ENCODE data around the gene PLCH1. TPM values are rescaled to one million over a fixed set of nuclear protein-coding genes. Genes with fewer than 3 reads are reported as not detected.

The PLCH1 gene
- total RNA-seq, 1 donor from 2014 or later = 20.9 TPM

- Mint-ChIP-seq H3K36me3 (ENCODE audit: low read depth, unreplicated experiment) (no peaks in the 10 kb centered on the region), H3K27ac (ENCODE audit: unreplicated experiment) (no peak overlapping the region), H3K4me3 (ENCODE audit: unreplicated experiment) (no peak overlapping the region), H3K27me3 (ENCODE audit: unreplicated experiment) (no peaks in the 10 kb centered on the region), H3K9me3 (ENCODE audit: unreplicated experiment) (no peaks in the 10 kb centered on the region), H3K4me1 (ENCODE audit: unreplicated experiment) (no peaks in the 10 kb centered on the region)
- TF ChIP-seq CTCF (IDR thresholded peaks at IDR 0.05; ENCODE audit: unreplicated experiment) = no peak
- no peak for DNase-seq (ENCODE audit: low spot score)
These were observed 157.3 kb downstream of the PLCH1 start for GRCh38 chr3:155587581-155587980.

- Mint-ChIP-seq H3K27ac (ENCODE audit: unreplicated experiment) (no peak overlapping the region), H3K4me3 (ENCODE audit: unreplicated experiment) (no peak overlapping the region), H3K4me1 (ENCODE audit: unreplicated experiment) (no peaks in the 10 kb centered on the region), H3K36me3 (ENCODE audit: low read depth, unreplicated experiment) (no peaks in the 10 kb centered on the region), H3K27me3 (ENCODE audit: unreplicated experiment) (no peaks in the 10 kb centered on the region), H3K9me3 (ENCODE audit: unreplicated experiment) (no peaks in the 10 kb centered on the region)
- no peak for DNase-seq (ENCODE audit: low spot score)
- TF ChIP-seq CTCF (IDR thresholded peaks at IDR 0.05; ENCODE audit: unreplicated experiment) = no peak
These were observed 159.5 kb downstream of the PLCH1 start for GRCh38 chr3:155585384-155585783.

GRCh38 chr3:155581579-155581978 lies 163.3 kb downstream of the PLCH1 start:
- DNase-seq (ENCODE audit: low spot score) = no peak
- no peaks in the 10 kb centered on the region for H3K9me3 Mint-ChIP-seq (ENCODE audit: unreplicated experiment)
- H3K27ac Mint-ChIP-seq (ENCODE audit: unreplicated experiment) = no peak overlapping the region
- no peak overlapping the region for H3K4me3 Mint-ChIP-seq (ENCODE audit: unreplicated experiment)
- no peaks in the 10 kb centered on the region for H3K27me3 Mint-ChIP-seq (ENCODE audit: unreplicated experiment)
- no peaks in the 10 kb centered on the region for H3K36me3 Mint-ChIP-seq (ENCODE audit: low read depth, unreplicated experiment)
- H3K4me1 Mint-ChIP-seq (ENCODE audit: unreplicated experiment) = no peaks in the 10 kb centered on the region
- no peak for TF ChIP-seq CTCF (IDR thresholded peaks at IDR 0.05; ENCODE audit: unreplicated experiment)

- DNase-seq (ENCODE audit: low spot score) = no peak
- no peak overlapping the region for H3K27ac Mint-ChIP-seq (ENCODE audit: unreplicated experiment)
These were observed 172.8 kb downstream of the PLCH1 start for GRCh38 chr3:155572085-155572484.

GRCh38 chr3:155568295-155568694 lies 176.6 kb downstream of the PLCH1 start:
- no peaks in the 10 kb centered on the region for H3K4me1 Mint-ChIP-seq (ENCODE audit: unreplicated experiment)
- H3K27ac Mint-ChIP-seq (ENCODE audit: unreplicated experiment) = no peak overlapping the region
- no peaks in the 10 kb centered on the region for H3K36me3 Mint-ChIP-seq (ENCODE audit: low read depth, unreplicated experiment)
- no peaks in the 10 kb centered on the region for H3K27me3 Mint-ChIP-seq (ENCODE audit: unreplicated experiment)
- no peak for DNase-seq (ENCODE audit: low spot score)
- no peak for TF ChIP-seq CTCF (IDR thresholded peaks at IDR 0.05; ENCODE audit: unreplicated experiment)
- no peaks in the 10 kb centered on the region for H3K9me3 Mint-ChIP-seq (ENCODE audit: unreplicated experiment)
- H3K4me3 Mint-ChIP-seq (ENCODE audit: unreplicated experiment) = no peak overlapping the region

More at GRCh38 chr3:155572085-155572484, 172.8 kb downstream of the PLCH1 start:
- H3K9me3 Mint-ChIP-seq (ENCODE audit: unreplicated experiment) = no peaks in the 10 kb centered on the region
- TF ChIP-seq CTCF (IDR thresholded peaks at IDR 0.05; ENCODE audit: unreplicated experiment) = no peak
- H3K27me3 Mint-ChIP-seq (ENCODE audit: unreplicated experiment) = peaks cover 2% of the 10 kb centered on the region
- H3K4me3 Mint-ChIP-seq (ENCODE audit: unreplicated experiment) = no peak overlapping the region
- H3K36me3 Mint-ChIP-seq (ENCODE audit: low read depth, unreplicated experiment) = no peaks in the 10 kb centered on the region
- H3K4me1 Mint-ChIP-seq (ENCODE audit: unreplicated experiment) = peaks cover 4% of the 10 kb centered on the region

Data from endothelial cell (in vitro differentiated cells).